Stimulated activated CD4-positive, alpha-beta T cell treated with anti-CD3 and anti-CD28 coated beads, Interleukin-2, amount 100 ng/mL, for 4 hours (primary cell): ENCODE data around the gene LGALS3.
"Not testable (repeated sequence)": the region's sequence is repeated elsewhere in the genome, so short reads cannot be mapped to it uniquely, and the experiment has no call there.

ENCODE experiments used
- DNase-seq: peaks from one replicate; pipeline ENCODE4 v3.0.0-alpha.2; 2020; ENCODE audit warnings: low read depth

The LGALS3 gene

GRCh38 chr14:55129086-55129427, at the start of gene LGALS3:
Gene LGALS3 (plus strand): TSS chr14:55129252. CDS start chr14:55137374, 8,122 bp downstream.
- DNase-seq, result no peak

GRCh38 chr14:55079961-55080360, 49.1 kb upstream of the LGALS3 start:
- not testable (repeated sequence) for DNase-seq

GRCh38 chr14:55084401-55085059, 44.5 kb upstream of the LGALS3 start:
- DNase-seq, result no peak

GRCh38 chr14:55085060-55085660, 43.9 kb upstream of the LGALS3 start:
- no peak for DNase-seq

GRCh38 chr14:55086938-55087337, 42.1 kb upstream of the LGALS3 start:
- no peak for DNase-seq

GRCh38 chr14:55088356-55088755, 40.7 kb upstream of the LGALS3 start:
- no peak for DNase-seq

- DNase-seq, result no peak
Measured at GRCh38 chr14:55092341-55092740, 36.7 kb upstream of the LGALS3 start.

GRCh38 chr14:55094292-55095157, 34.5 kb upstream of the LGALS3 start:
- no peak for DNase-seq

- DNase-seq, result peak; percentile 26
Measured at GRCh38 chr14:55097881-55098560, 31.0 kb upstream of the LGALS3 start.

GRCh38 chr14:55098561-55098898, 30.5 kb upstream of the LGALS3 start:
- DNase-seq, result no peak

GRCh38 chr14:55099756-55100155, 29.3 kb upstream of the LGALS3 start:
- no peak for DNase-seq

- no peak for DNase-seq
Measured at GRCh38 chr14:55101698-55102097, 27.4 kb upstream of the LGALS3 start.

GRCh38 chr14:55102141-55102621, 26.9 kb upstream of the LGALS3 start:
- peak; percentile 9 for DNase-seq

GRCh38 chr14:55103005-55103640, 25.9 kb upstream of the LGALS3 start:
- DNase-seq, result peak; percentile 24

- DNase-seq, result no peak
Measured at GRCh38 chr14:55103971-55104954, 24.8 kb upstream of the LGALS3 start.

GRCh38 chr14:55105991-55106390, 23.1 kb upstream of the LGALS3 start:
- DNase-seq, result no peak

- no peak for DNase-seq
Measured at GRCh38 chr14:55107766-55108554, 21.1 kb upstream of the LGALS3 start.

GRCh38 chr14:55109836-55110235, 19.2 kb upstream of the LGALS3 start:
- DNase-seq, result no peak

- no peak for DNase-seq
Measured at GRCh38 chr14:55111122-55111708, 17.8 kb upstream of the LGALS3 start.
